Prostate gland (tissue), 2 donors: ENCODE data around the gene ESRRB.

ENCODE experiments used
- POLR2AphosphoS5 ChIP-seq: sonication (generic); formaldehyde crosslinking; IDR thresholded peaks from one replicate; pipeline ENCODE4 v1.6.1; 2017; ENCODE audit warnings: antibody characterized with exemption
- TF ChIP-seq, protein P1 (sequence below), 4 experiments: fragments of 200-600 bp in 2 of 4; fragments of 450-650 bp in 2 of 4; sonication (generic) in 2 of 4; IDR thresholded peaks; 1 replicate in 3 of 4; 2 replicates in 1 of 4; pipeline ENCODE4 v1.5.1; 2016 to 2019; ENCODE audit warnings: antibody characterized with exemption in 4 of 4, mild to moderate bottlenecking in 2 of 4, moderate library complexity in 2 of 4

DNA sequence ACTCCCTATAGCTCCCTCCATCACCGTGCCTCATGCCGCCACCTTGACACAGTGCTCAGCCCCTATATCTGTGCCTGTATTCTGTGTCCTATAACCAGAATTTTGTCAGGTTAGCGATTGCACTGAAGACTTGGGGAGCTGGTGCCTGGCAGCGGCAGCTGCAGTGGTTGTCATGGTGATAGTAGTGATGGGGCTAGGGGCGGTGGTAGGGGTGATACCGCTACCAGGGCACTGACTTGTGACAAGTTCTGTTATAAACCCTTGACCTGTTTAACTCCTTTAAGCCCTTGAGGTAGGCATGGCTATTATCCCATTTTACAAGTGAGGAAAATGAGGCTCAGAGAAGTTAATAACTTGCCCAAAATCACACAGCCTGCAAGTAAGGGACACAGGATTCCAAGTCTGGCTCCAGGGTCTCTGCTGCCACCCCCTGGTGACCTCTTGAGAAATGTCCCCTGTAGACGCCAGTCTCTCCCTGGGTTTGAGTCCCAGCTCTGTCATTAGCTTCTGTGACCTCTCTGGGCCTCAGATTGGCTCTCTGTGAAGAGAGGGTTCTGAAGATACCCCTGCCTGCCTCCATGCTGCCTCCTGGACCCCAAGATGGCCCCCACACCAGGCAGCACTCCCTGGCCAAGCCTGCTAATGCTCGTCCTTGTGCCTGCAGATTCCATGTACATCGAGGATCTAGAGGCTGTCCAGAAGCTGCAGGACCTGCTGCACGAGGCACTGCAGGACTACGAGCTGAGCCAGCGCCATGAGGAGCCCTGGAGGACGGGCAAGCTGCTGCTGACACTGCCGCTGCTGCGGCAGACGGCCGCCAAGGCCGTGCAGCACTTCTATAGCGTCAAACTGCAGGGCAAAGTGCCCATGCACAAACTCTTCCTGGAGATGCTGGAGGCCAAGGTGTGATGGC lies 121.9 kb downstream of the ESRRB start:
- TF ChIP-seq, protein P1, sequence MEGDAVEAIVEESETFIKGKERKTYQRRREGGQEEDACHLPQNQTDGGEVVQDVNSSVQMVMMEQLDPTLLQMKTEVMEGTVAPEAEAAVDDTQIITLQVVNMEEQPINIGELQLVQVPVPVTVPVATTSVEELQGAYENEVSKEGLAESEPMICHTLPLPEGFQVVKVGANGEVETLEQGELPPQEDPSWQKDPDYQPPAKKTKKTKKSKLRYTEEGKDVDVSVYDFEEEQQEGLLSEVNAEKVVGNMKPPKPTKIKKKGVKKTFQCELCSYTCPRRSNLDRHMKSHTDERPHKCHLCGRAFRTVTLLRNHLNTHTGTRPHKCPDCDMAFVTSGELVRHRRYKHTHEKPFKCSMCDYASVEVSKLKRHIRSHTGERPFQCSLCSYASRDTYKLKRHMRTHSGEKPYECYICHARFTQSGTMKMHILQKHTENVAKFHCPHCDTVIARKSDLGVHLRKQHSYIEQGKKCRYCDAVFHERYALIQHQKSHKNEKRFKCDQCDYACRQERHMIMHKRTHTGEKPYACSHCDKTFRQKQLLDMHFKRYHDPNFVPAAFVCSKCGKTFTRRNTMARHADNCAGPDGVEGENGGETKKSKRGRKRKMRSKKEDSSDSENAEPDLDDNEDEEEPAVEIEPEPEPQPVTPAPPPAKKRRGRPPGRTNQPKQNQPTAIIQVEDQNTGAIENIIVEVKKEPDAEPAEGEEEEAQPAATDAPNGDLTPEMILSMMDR (IDR thresholded peaks at IDR 0.05) = no peak
- TF ChIP-seq POLR2AphosphoS5 = no peak
